ENCODE measurements around the gene SLC5A6. TPM values are rescaled to one million over a fixed set of nuclear protein-coding genes. Genes with fewer than 3 reads are reported as not detected.

The SLC5A6 gene
- total RNA-seq: 10 to 100 TPM; 17.4 to 34.6 TPM

DNA sequence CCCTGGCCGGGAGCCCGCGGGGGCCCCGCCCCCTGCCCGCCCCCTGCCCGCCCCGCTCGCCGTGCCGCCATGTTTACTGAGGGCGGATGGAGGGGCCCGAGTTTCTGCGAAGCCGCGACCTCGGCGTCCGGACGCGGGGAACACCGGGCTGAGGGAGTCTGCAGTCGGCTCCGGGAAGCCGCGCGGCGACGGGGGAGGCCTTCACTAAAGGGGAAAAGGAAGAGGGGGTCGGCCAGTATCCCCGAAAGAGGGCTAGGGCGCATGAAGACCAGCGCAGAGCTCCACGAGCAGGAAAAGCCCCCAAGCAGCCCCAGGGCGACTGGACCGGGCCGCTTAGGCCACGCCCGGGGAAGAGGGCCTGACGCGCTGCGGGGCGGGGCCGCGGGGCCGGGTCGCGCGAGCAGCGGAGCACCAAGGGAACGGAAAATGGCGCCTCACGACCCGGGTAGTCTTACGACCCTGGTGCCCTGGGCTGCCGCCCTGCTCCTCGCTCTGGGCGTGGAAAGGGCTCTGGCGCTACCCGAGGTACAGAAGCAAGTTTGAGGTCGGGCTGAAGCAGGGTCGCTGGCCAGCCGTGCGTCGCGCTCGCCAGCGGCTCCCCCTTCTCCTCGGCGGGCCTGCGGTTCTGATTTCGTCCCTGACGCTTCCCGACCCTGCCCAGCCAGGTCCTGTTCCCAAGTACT, at the start of gene SLC5A6, which contains the start of gene ATRAID:
SLC5A6 (minus strand) TSS at position 326 of the 683 bp plus-strand sequence. CDS start 4,618 bp downstream, outside the sequence.
ATRAID (plus strand) TSS at position 99 of the 683 bp plus-strand sequence; CDS start at position 427, 328 bp downstream.
- H3K9me3 ChIP-seq: no peaks in the 10 kb centered on the region
- peak within 1 kb of the TSS; percentile 64 to 66 for H3K4me3 ChIP-seq
- DNase-seq (peak; percentile 87 to 91 (median 88)), ATAC-seq (peak; percentile 95)
- H3K27me3 ChIP-seq: no peaks in the 10 kb centered on the region
- TF ChIP-seq POLR2A (IDR thresholded peaks at IDR 0.05): peak; percentile 78 to 89 (median 88)
- TF ChIP-seq CTCF (IDR thresholded peaks at IDR 0.05): no peak
- H3K27ac ChIP-seq: peak within 1 kb of the TSS; percentile 83 to 97 (median 92)
- peaks cover 0 to 3% of the 10 kb centered on the region in 2 donors for H3K36me3 ChIP-seq (replicated peaks in 1 of 2; ENCODE audit: insufficient read depth in 1 of 2, low read depth in 2 of 2)
- peaks cover 24% of the 10 kb centered on the region for H3K4me1 ChIP-seq
- intact Hi-C loops (cut with DNase I): no loop called here
- 0 to 1% methylated on average over 2 to 62 of the region's 73 CpGs for WGBS, 2 donors

DNA sequence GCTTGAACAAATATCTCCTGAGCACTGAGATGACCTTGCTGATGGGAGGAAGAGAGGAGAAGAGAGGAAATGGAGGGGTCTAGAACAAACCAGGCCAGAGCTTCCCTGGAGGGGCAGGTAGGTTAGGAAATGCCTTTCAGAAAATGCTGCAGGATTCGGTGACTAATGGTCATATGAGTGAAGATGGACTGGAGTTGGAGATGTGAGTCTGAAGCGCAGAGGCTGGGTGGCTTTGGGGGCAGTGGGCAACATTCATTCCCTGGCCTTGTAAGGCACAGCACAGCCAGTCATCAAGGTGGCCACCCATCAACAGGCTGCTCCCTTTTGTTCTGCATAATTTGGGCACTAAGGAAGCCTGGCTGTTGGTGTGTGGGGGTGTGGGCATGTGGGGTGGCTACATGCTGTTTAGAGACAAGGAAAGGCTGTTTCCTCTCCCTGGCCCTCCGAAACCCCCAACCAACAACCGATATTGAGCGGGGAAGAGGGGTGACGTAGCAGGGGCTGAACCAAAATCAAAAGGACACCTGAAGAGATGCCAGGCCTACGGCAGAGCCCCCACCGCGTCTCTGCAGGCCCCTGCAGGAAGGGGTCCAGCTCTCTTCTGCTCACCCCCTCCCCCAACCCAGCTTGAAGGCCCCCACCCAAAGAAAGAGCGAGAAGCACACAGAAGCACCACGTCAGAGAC, 49.3 kb upstream of the SLC5A6 start:
- intact Hi-C loops (cut with DNase I): no loop called here
- WGBS, 2 donors: 56 to 60% methylated on average over 11 of the region's 11 CpGs
- no peak overlapping the region for H3K4me3 ChIP-seq
- H3K27me3 ChIP-seq: peaks cover 0 to 37% of the 10 kb centered on the region in 2 donors
- peaks cover 37% of the 10 kb centered on the region for H3K4me1 ChIP-seq
- TF ChIP-seq POLR2A (IDR thresholded peaks at IDR 0.05): no peak
- H3K36me3 ChIP-seq (replicated peaks in 1 of 2; ENCODE audit: insufficient read depth in 1 of 2, low read depth in 2 of 2): no peaks in the 10 kb centered on the region
- H3K27ac ChIP-seq: no peak overlapping the region
- ATAC-seq: no peak
- no peak for DNase-seq
- no peaks in the 10 kb centered on the region for H3K9me3 ChIP-seq

- Histone ChIP-seq H3K36me3 (replicated peaks in 1 of 2; ENCODE audit: insufficient read depth in 1 of 2, low read depth in 2 of 2) (no peaks in the 10 kb centered on the region), H3K9me3 (no peaks in the 10 kb centered on the region), H3K27ac (no peak overlapping the region), H3K4me3 (no peak overlapping the region), H3K27me3 (peaks cover 0 to 18% of the 10 kb centered on the region in 2 donors), H3K4me1 (peaks cover 15% of the 10 kb centered on the region)
- DNase-seq: no peak
- no peak for ATAC-seq
- no peak for TF ChIP-seq CTCF (IDR thresholded peaks at IDR 0.05)
- no peak for TF ChIP-seq POLR2A (IDR thresholded peaks at IDR 0.05)
- 77 to 81% methylated on average over 5 to 8 of the region's 8 CpGs for WGBS, 2 donors
- intact Hi-C loops (cut with DNase I): no loop called here
Measured at GRCh38 chr2:27258051-27258450, 46.0 kb upstream of the SLC5A6 start.

- DNase-seq (no peak), ATAC-seq (no peak)
- H3K27ac ChIP-seq: no peak overlapping the region
- H3K27me3 ChIP-seq: peaks cover 0 to 7% of the 10 kb centered on the region in 2 donors
- H3K4me3 ChIP-seq: no peak overlapping the region
- H3K4me1 ChIP-seq: peaks cover 4% of the 10 kb centered on the region
- H3K36me3 ChIP-seq (replicated peaks in 1 of 2; ENCODE audit: insufficient read depth in 1 of 2, low read depth in 2 of 2): no peaks in the 10 kb centered on the region
- intact Hi-C loops (cut with DNase I): no loop called here
- TF ChIP-seq CTCF (IDR thresholded peaks at IDR 0.05) (no peak), POLR2A (IDR thresholded peaks at IDR 0.05) (no peak)
- H3K9me3 ChIP-seq: no peaks in the 10 kb centered on the region
- 29 to 67% methylated on average over 3 to 7 of the region's 7 CpGs for WGBS, 2 donors
Measured at GRCh38 chr2:27256855-27257454, 44.9 kb upstream of the SLC5A6 start.

GRCh38 chr2:27255660-27256059, 43.6 kb upstream of the SLC5A6 start:
- TF ChIP-seq POLR2A (IDR thresholded peaks at IDR 0.05) (no peak), CTCF (IDR thresholded peaks at IDR 0.05) (no peak)
- Histone ChIP-seq H3K27me3 (no peaks in the 10 kb centered on the region), H3K36me3 (replicated peaks in 1 of 2; ENCODE audit: insufficient read depth in 1 of 2, low read depth in 2 of 2) (no peaks in the 10 kb centered on the region), H3K4me1 (no peaks in the 10 kb centered on the region), H3K9me3 (no peaks in the 10 kb centered on the region), H3K27ac (no peak overlapping the region), H3K4me3 (no peak overlapping the region)
- intact Hi-C loops (cut with DNase I): no loop called here
- DNase-seq (no peak), ATAC-seq (no peak)
- 9 to 27% methylated on average over 1 of the region's 1 CpG for WGBS, 2 donors

All from body of pancreas (tissue), 4 donors.